SK-MEL-5 (cell line): ENCODE data around the gene FCER1A. TPM values are rescaled to one million over a fixed set of nuclear protein-coding genes. Genes with fewer than 3 reads are reported as not detected.

ENCODE experiments used
- DNase-seq: peaks from one replicate; pipeline ENCODE4 v3.0.0-alpha.2; 2016; ENCODE audit warnings: low read depth, low spot score
- in situ Hi-C: cut with HindIII; loops from 2 replicates; pipeline ENCODE4 v1.10.0; 2016; ENCODE audit warnings: low sequenced_read_pairs, high pct_unique_total_duplicates, low pct_unique_long_range_greater_than_20kb
- polyA plus RNA-seq, 2 experiments: library from polyadenylated mRNA; depleted of rRNA; stranded (reverse); fragments of >200 nt; gene quantifications; 2 replicates each; pipeline ENCODE4 v1.2.3, GENCODE V29; 2015
- total RNA-seq: library from RNA; depleted of rRNA; stranded (reverse); fragments of >200 nt; shearing (Covaris generic); gene quantifications from 2 replicates; pipeline ENCODE4 v1.2.3, GENCODE V29; 2014; rRNA removed

The FCER1A gene
- not detected in 2 replicates for total RNA-seq
- not detected in 2 replicates for polyA plus RNA-seq (2015; cell fraction: cytosol; rRNA removed)
- polyA plus RNA-seq (2015; cell fraction: nucleus; rRNA removed) = not detected in 2 replicates

GRCh38 chr1:159302095-159302494, at the start of gene FCER1A:
TSS of gene FCER1A (plus strand) at chr1:159302336. CDS start at chr1:159302365, 29 bp downstream.
- DNase-seq = no peak
- in situ Hi-C loops = no loop called here

- in situ Hi-C loops = no loop called here
- no peak for DNase-seq
Measured at GRCh38 chr1:159261311-159261710, 40.8 kb upstream of the FCER1A start.

DNA sequence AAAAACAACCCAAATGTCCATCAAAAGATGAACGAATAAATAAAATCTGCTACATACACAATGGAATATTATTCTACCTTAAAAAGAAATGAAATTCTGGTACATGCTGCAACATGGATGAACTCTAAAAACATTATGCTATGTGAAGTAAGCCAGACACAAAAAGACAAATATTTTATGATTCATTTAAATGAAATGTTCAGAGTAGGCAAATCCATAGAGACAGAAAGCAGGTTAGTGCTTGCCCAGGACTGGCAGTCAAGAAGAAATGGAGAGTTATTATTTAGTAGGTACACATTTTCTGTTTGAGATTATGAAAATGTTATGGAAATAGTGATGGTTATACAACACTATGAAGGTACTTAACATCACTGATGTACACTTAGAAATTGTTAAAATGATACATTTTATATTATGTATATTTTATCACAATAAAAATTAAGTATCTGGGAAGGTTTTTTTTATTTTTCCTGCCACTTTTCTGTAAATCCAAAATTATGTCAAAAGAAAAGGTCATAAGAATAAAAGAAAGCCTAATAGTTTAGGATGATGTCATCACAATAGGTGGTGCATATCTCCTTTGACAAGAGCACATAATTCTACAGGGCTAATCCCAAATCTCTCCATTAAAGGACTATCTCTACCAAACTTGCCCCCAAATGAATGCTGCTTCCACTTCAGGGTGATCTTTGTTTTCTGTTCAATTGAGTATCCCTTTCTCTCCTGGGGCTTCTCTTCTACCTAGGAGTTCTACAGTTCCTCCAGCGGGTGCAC, 40.2 kb upstream of the FCER1A start:
- in situ Hi-C loops = no loop called here
- no peak for DNase-seq

GRCh38 chr1:159266832-159267231, 35.3 kb upstream of the FCER1A start:
- in situ Hi-C loops = no loop called here
- no peak for DNase-seq

DNA sequence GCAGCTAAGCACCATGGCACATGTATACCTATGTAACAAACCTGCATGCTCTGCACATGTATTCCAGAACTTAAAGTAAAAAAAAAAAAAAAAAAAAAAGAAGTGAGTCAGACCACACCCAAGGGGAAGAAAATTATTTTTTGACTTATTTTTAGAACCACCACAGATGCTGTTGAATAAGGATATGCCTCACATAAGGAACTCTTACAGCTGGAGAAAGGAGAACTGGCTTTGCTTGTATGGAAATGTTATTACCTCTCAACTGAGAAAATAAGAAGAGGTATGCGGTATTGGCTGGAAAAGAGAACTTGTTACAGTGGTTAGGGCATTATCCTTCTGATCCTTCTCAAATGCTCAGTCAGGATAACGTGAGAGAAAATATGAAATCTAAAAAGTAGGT, 27.5 kb upstream of the FCER1A start:
- in situ Hi-C loops = no loop called here
- DNase-seq = no peak

GRCh38 chr1:159275891-159276290, 26.2 kb upstream of the FCER1A start:
- in situ Hi-C loops = no loop called here

GRCh38 chr1:159279773-159280172, 22.4 kb upstream of the FCER1A start:
- no peak for DNase-seq
- in situ Hi-C loops = no loop called here

More at GRCh38 chr1:159275891-159276290, 26.2 kb upstream of the FCER1A start:
- no peak for DNase-seq

DNA sequence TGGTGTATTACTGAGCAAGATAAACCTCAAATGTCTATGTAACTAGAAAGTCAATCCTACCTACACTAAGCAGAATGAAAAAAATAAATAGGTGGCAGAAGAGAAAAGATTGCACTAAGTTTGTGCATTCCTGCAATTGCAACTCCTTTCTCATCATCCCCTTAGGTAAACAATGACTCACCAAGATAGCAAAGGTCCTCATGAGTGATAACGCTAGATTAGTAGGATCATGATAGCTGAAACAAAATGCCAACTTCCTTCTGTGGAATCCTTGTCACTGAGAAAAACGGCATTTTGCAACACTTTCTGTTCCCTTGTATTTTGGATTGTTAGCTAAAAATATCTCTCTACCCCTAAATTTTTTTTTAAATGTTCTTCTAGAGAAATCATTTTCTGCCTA, 20.0 kb upstream of the FCER1A start:
- in situ Hi-C loops = no loop called here
- no peak for DNase-seq

GRCh38 chr1:159289060-159289459, 13.1 kb upstream of the FCER1A start:
- DNase-seq = no peak
- in situ Hi-C loops = no loop called here

GRCh38 chr1:159291424-159291823, 10.7 kb upstream of the FCER1A start:
- in situ Hi-C loops = no loop called here

DNA sequence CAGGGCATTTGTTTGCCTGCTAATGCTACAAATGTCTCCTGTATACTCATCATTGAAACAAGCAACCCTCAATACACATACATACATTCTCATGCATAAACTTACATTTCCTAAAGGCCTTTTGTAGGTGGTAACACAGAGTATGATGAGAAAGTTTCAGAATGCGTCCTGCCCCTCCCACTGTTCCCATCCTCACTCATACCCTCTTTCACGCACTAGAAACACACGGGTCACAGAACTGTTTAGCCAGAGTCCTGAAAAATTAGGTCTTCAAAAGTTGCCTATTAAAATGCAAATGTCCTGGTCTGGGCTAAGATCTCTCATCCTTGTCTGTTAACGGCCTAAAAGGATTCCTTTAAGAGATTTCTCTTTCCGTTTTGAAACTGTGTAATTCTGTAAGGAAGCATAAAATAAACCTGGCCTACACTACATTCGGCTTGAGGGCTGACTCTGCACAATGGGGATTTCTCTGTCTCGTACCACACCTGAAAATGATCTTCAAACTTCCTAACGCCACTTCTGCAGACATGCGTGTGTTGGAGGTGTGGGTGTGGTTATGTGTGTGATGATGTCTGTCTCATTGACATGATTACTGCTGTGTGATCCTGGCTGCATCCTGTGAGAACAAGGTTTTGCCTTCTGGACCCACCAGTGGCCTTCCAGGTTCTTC, 5.3 kb upstream of the FCER1A start:
- DNase-seq = no peak
- in situ Hi-C loops = no loop called here

More at GRCh38 chr1:159291424-159291823, 10.7 kb upstream of the FCER1A start:
- no peak for DNase-seq

DNA sequence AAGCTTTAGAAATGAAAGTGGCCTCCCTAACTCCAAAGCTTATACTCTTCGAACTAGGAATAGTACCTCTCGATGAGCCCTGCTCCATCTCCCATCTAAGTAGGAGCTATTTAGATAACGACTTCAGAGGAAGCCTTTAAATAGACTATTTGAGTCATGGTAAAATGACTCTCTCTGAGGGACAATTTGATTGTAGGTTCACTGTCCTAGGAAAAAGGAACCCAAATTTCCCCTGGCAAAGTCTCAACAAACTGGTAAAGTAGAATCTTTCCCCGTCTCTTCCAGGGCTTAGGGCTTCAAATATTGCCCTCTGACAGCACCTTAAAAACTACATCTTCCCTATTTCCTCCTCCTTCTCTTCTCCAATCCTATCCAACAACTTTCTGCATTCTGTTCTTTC, 2.0 kb upstream of the FCER1A start:
- in situ Hi-C loops = no loop called here
- DNase-seq = no peak

- in situ Hi-C loops = no loop called here
- no peak for DNase-seq
Measured at GRCh38 chr1:159307346-159308020, 5.3 kb downstream of the FCER1A start.

GRCh38 chr1:159311679-159312078, 9.5 kb downstream of the FCER1A start:
- no peak for DNase-seq
- in situ Hi-C loops = no loop called here

GRCh38 chr1:159315381-159315780, 13.2 kb downstream of the FCER1A start:
- DNase-seq = no peak
- in situ Hi-C loops = no loop called here

GRCh38 chr1:159318784-159319551, 16.8 kb downstream of the FCER1A start:
- in situ Hi-C loops = no loop called here
- no peak for DNase-seq

- no peak for DNase-seq
- in situ Hi-C loops = no loop called here
Measured at GRCh38 chr1:159334797-159335196, 32.7 kb downstream of the FCER1A start.

DNA sequence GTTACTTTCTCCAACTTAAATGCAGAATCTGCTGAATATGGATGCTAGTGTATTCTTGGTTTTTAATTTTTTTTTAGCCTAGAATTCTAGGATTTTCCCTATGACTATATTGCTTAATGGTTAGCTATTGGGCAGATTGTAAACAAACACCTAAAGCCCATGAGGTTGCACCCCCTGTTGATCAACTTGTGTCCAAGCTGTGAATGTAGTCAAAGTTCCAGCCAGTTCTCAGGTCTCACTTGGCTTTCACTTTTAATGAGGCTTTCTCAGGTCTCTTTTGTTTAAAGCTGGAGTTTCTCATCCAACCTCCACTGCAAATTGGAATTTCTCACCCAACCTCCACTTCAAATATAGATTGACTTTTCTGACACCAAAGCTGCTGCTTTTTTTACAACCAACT, 35.9 kb downstream of the FCER1A start:
- DNase-seq = no peak
- in situ Hi-C loops = no loop called here
